Measurements from ENCODE around the gene MGAT4C. TPM values are rescaled to one million over a fixed set of nuclear protein-coding genes. Genes with fewer than 3 reads are reported as not detected.

MGAT4C gene
- total and polyA plus RNA-seq, 2 of the 8 experiments (the other 6 are each of a cell fraction or from before 2014, with no cell fraction given) = 1.6 to 2.5 TPM

DNA sequence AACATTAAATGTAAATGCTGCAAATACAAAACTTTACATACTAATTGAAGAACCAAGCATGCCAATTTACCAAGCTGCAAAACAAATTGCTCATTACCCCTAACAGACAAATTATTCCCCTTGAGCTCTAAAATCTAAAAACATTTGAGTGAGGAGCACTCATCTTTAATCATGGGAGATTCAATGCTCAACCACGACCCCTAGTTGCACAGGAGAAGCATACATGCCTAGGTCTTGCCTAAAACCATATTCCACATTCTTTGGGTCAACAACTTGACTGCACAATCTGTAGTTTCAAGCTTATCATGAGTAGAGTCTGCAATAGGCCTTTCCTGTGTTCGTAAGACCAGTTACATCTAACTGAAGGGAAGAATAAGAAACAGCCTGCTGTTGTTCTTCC lies 69.7 kb downstream of the MGAT4C start:
- H2BK120ac ChIP-seq (replicated peaks; ENCODE audit: low read depth, low read length) = no peak overlapping the region
- FAIRE-seq (no peak), DNase-seq (ENCODE audit: low read depth in 1 of 2, low spot score in 2 of 2) (no peak)
- no peak overlapping the region for H2BK12ac ChIP-seq (ENCODE audit: low read depth, low read length)
- H3K4me2 ChIP-seq (ENCODE audit: insufficient read depth in 1 of 2, low read depth in 2 of 2, low read length in 2 of 2) = no peak overlapping the region
- no peak overlapping the region for H2AK5ac ChIP-seq (ENCODE audit: low read depth, low read length)
- H3K23me2 ChIP-seq (ENCODE audit: low read depth, low read length) = no peaks in the 10 kb centered on the region; the same call in 1 of the 2 replicates
- H4K8ac ChIP-seq (ENCODE audit: extremely low read depth, insufficient read depth, low read length) = no peak overlapping the region
- no peaks in the 10 kb centered on the region for H3K9me3 ChIP-seq (ENCODE audit: insufficient read depth in 2 of 2, low read depth in 1 of 2, low read length in 1 of 2)
- H2BK20ac ChIP-seq (ENCODE audit: low read length) = no peak overlapping the region
- no peak overlapping the region for H2AFZ ChIP-seq (ENCODE audit: low read length)
- H3K4ac ChIP-seq (replicated peaks; ENCODE audit: insufficient read length, low read depth, low read length) = no peak overlapping the region
- no peak overlapping the region for H3K9ac ChIP-seq (replicated peaks in 1 of 4; ENCODE audit: extremely low read depth in 1 of 4, low read depth in 3 of 4, low read length in 3 of 4)
- POLR2A ChIA-PET (ENCODE audit: partially characterized antibody) = interaction anchor here (0.8 kb wide), 1 partner anchor 11 kb away, joined by 3 read pairs; no protein-coding TSS in a partner anchor
- H2BK5ac ChIP-seq (ENCODE audit: low read depth, low read length) = no peak overlapping the region
- H3K18ac ChIP-seq (ENCODE audit: extremely low read depth, low read length) = no peak overlapping the region
- H3K36me3 ChIP-seq (ENCODE audit: control insufficient read depth in 2 of 4, insufficient read depth in 4 of 4, low read length in 3 of 4) = no peaks in the 10 kb centered on the region
- H3K27ac ChIP-seq (ENCODE audit: low read depth, low read length) = no peak overlapping the region
- no peak overlapping the region for H4K5ac ChIP-seq (ENCODE audit: insufficient read length, low read depth, low read length)
- CTCF ChIA-PET (ENCODE audit: partially characterized antibody) = interaction anchor here (0.7 to 1.6 kb wide), 9 partner anchors 9 to 1868 kb away, joined by 3 to 6 read pairs (median 3); no protein-coding TSS in a partner anchor
- no peak overlapping the region for H3K14ac ChIP-seq (ENCODE audit: insufficient read length)
- no peak for TF ChIP-seq ASH2L (IDR thresholded peaks at IDR 0.05; ENCODE audit: low read length)
- TF ChIP-seq RAD21 (IDR thresholded peaks at IDR 0.05 in 1 of 2, conservative IDR thresholded peaks at IDR 0.05 in 1 of 2; ENCODE audit: low read depth in 2 of 2, low read length in 2 of 2) = peak in 1 of 2 experiments; percentile 26; a peak in 2 of 4 replicates
- TF ChIP-seq CTCF (IDR thresholded peaks at IDR 0.05; ENCODE audit: control extremely low read depth in 1 of 3, insufficient read depth in 1 of 3, low read depth in 1 of 3, low read length in 3 of 3) = peak in 1 of 3 experiments; percentile 44; a peak in 1 of 4 replicates
- H4K91ac ChIP-seq (replicated peaks; ENCODE audit: insufficient read length, low read length) = no peak overlapping the region
- H3K4me3 ChIP-seq (ENCODE audit: extremely low read depth in 1 of 4, insufficient read depth in 2 of 4, low read depth in 3 of 4, low read length in 4 of 4) = no peak overlapping the region
- no peaks in the 10 kb centered on the region for H4K20me1 ChIP-seq (replicated peaks in 1 of 2; ENCODE audit: control insufficient read depth in 1 of 2, insufficient read depth in 2 of 2, low read length in 2 of 2)
- H3K4me1 ChIP-seq (replicated peaks in 1 of 4; ENCODE audit: control insufficient read depth in 3 of 4, insufficient read depth in 4 of 4, low read length in 3 of 4) = no peaks in the 10 kb centered on the region
- H3K23ac ChIP-seq (ENCODE audit: insufficient read length) = no peak overlapping the region
- no peaks in the 10 kb centered on the region for H3K27me3 ChIP-seq (replicated peaks in 1 of 4; ENCODE audit: control insufficient read depth in 3 of 4, extremely low read depth in 1 of 4, insufficient read depth in 3 of 4, low read length in 3 of 4)
- WGBS, 2 experiments (ENCODE audit: extremely low coverage in 1 of 2, insufficient coverage in 1 of 2, insufficient read length in 1 of 2, insufficient replicate concordance in 2 of 2, low coverage in 1 of 2, low lambda C conversion rate in 2 of 2, missing lambda C conversion rate in 1 of 2) = 79% methylated on average over 2 of the region's 2 CpGs; no CpG with 5 or more reads in 1 of the 2 experiments
- no peaks in the 10 kb centered on the region for H3K79me1 ChIP-seq (ENCODE audit: low read depth, low read length)
- no peak overlapping the region for H2BK15ac ChIP-seq (ENCODE audit: low read length)
- H3K56ac ChIP-seq (replicated peaks; ENCODE audit: insufficient read length, low read depth, low read length) = no peak overlapping the region
- no peaks in the 10 kb centered on the region for H3K79me2 ChIP-seq (ENCODE audit: control insufficient read depth in 1 of 2, insufficient read depth in 2 of 2, low read length in 2 of 2)

Measured in H1 (cell line).